ENCODE data around the gene MYT1. TPM values are rescaled to one million over a fixed set of nuclear protein-coding genes. Genes with fewer than 3 reads are reported as not detected.

Gene MYT1
- total RNA-seq, 1 experiment from 2014 or later, result 7.1 TPM

DNA sequence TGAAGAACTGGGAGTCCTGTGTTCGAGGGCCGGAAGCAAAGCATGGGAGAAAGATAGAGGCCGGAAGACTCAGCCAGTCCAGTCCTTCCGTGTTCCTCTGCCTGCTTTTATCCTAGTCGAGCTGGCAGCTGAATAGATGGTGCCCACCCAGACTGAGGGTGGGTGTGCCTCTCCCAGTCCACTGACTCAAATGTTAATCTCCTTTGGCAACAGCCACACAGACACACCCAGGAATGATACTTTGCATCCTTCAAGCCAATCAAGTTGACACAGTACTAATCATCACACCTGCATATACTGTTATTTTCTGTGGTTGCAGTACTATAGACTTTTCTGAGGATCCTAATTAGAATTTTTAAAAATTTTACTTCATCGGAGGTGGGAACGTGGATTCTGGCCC lies 112.6 kb downstream of the MYT1 start:
- Histone ChIP-seq H3K27me3 (ENCODE audit: insufficient read depth, low read length) (no peaks in the 10 kb centered on the region), H3K36me3 (ENCODE audit: control insufficient read depth in 1 of 2, insufficient read depth in 2 of 2, low read length in 2 of 2) (peaks cover 0 to 5% of the 10 kb centered on the region in 2 experiments; a peak in 1 of 4 replicates), H3K9ac (ENCODE audit: low read length) (no peak overlapping the region), H4K20me1 (ENCODE audit: insufficient read depth) (no peaks in the 10 kb centered on the region), H3K4me1 (ENCODE audit: control insufficient read depth in 1 of 2, insufficient read depth in 2 of 2, low read length in 2 of 2) (no peaks in the 10 kb centered on the region), H3K4me2 (ENCODE audit: low read length) (no peak overlapping the region), H3K4me3 (replicated peaks in 1 of 2; ENCODE audit: low read depth in 1 of 2, low read length in 2 of 2) (no peak overlapping the region), H3K27ac (ENCODE audit: low read depth, low read length) (no peak overlapping the region), H3K9me3 (ENCODE audit: control insufficient read depth in 1 of 2, insufficient read depth in 1 of 2, low read depth in 1 of 2, low read length in 2 of 2) (no peaks in the 10 kb centered on the region), H2AFZ (ENCODE audit: low read depth, low read length, poor library complexity, severe bottlenecking) (no peak overlapping the region), H3K9me2 (ENCODE audit: insufficient read depth) (no peaks in the 10 kb centered on the region), H3K79me2 (ENCODE audit: insufficient read depth, low read length) (no peaks in the 10 kb centered on the region)
- ATAC-seq (no peak), DNase-seq (ENCODE audit: low read depth, low spot score) (no peak)
- CTCF ChIA-PET, result no interaction called here
- POLR2A ChIA-PET, result no interaction called here
- no TSS peak for BruUV-seq (replicated peaks)
- RAD21 ChIA-PET (ENCODE audit: low non-redundant PET in 1 of 2, low total read pairs in 2 of 2, uncharacterized antibody in 2 of 2, unreplicated experiment in 2 of 2), result no interaction called here
- intact Hi-C loops (cut with micrococcal nuclease), result no loop called here
- TF ChIP-seq SP1 (IDR thresholded peaks at IDR 0.05; ENCODE audit: low read depth) (no peak), EZH2 (IDR thresholded peaks at IDR 0.05) (no peak), ZFX (IDR thresholded peaks at IDR 0.05) (no peak), REST (IDR thresholded peaks at IDR 0.05; ENCODE audit: low read depth) (no peak), TCF7L2 (IDR thresholded peaks at IDR 0.05; ENCODE audit: borderline replicate concordance, extremely low read depth, insufficient read depth, insufficient read length) (no peak), MAX (IDR thresholded peaks at IDR 0.05) (no peak), CEBPB (IDR thresholded peaks at IDR 0.05; ENCODE audit: low read depth) (no peak), CBX3 (IDR thresholded peaks at IDR 0.05; ENCODE audit: low read depth) (no peak), JUND (IDR thresholded peaks at IDR 0.05) (no peak), SRF (IDR thresholded peaks at IDR 0.05; ENCODE audit: low read depth) (no peak), RAD21 (IDR thresholded peaks at IDR 0.05; ENCODE audit: low read depth) (no peak), ELF1 (IDR thresholded peaks at IDR 0.05; ENCODE audit: borderline replicate concordance, low read depth) (no peak), ZNF274 (IDR thresholded peaks at IDR 0.05; ENCODE audit: low read depth, low read length) (no peak), EZH2phosphoT487 (IDR thresholded peaks at IDR 0.05; ENCODE audit: borderline replicate concordance) (no peak), YY1 (IDR thresholded peaks at IDR 0.05; ENCODE audit: extremely low read depth, insufficient replicate concordance, low read depth, low read length) (no peak), EGR1 (IDR thresholded peaks at IDR 0.05; ENCODE audit: low read depth) (no peak), POLR2AphosphoS5 (IDR thresholded peaks at IDR 0.05; ENCODE audit: low read depth, low read length) (no peak), CTCF (IDR thresholded peaks at IDR 0.05 in 2 of 3, conservative IDR thresholded peaks at IDR 0.05 in 1 of 3; ENCODE audit: borderline replicate concordance in 1 of 3, insufficient read depth in 1 of 3, low read depth in 2 of 3, low read length in 2 of 3) (no peak)
- TF ChIP-seq, protein P1, sequence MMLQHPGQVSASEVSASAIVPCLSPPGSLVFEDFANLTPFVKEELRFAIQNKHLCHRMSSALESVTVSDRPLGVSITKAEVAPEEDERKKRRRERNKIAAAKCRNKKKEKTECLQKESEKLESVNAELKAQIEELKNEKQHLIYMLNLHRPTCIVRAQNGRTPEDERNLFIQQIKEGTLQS (IDR thresholded peaks at IDR 0.05), result no peak

Data from HCT116 (cell line).